ENCODE measurements around the gene DTX4.

GRCh38 chr11:59212744-59213631 lies 41.1 kb downstream of the DTX4 start, which contains the start of gene MPEG1:
- no peak for TF ChIP-seq POLR2AphosphoS5 (IDR thresholded peaks at IDR 0.05; ENCODE audit: low read depth, low read length)
- no peak for TF ChIP-seq TAF1 (IDR thresholded peaks at IDR 0.05; ENCODE audit: borderline replicate concordance, low read depth, low read length)
- TF ChIP-seq YY1 (IDR thresholded peaks at IDR 0.05; ENCODE audit: low read depth): no peak
- no peak for TF ChIP-seq SIN3A (IDR thresholded peaks at IDR 0.05; ENCODE audit: borderline replicate concordance, low read depth, low read length)
- TF ChIP-seq SMC3 (IDR thresholded peaks at IDR 0.05; ENCODE audit: low read depth, low read length): no peak
- no peak for TF ChIP-seq CTCF (IDR thresholded peaks at IDR 0.05)
- TF ChIP-seq CHD2 (IDR thresholded peaks at IDR 0.05; ENCODE audit: low read length, partially characterized antibody): no peak
- no peak for TF ChIP-seq REST (IDR thresholded peaks at IDR 0.05; ENCODE audit: low read depth, low read length)
- TF ChIP-seq RXRA (IDR thresholded peaks at IDR 0.05; ENCODE audit: borderline replicate concordance, low read depth): no peak
- TF ChIP-seq NRF1 (IDR thresholded peaks at IDR 0.05; ENCODE audit: low read depth, low read length): no peak
- TF ChIP-seq USF2 (IDR thresholded peaks at IDR 0.05; ENCODE audit: borderline replicate concordance, low read depth, low read length): no peak
- no peak for TF ChIP-seq TEAD4 (IDR thresholded peaks at IDR 0.05; ENCODE audit: borderline replicate concordance, insufficient read depth)
- no peak for TF ChIP-seq EZH2phosphoT487 (IDR thresholded peaks at IDR 0.05; ENCODE audit: borderline replicate concordance, low read depth)
- TF ChIP-seq GABPA (IDR thresholded peaks at IDR 0.05; ENCODE audit: low read depth): no peak
